Upper lobe of right lung (tissue), 1 donor: ENCODE data around the gene CDC42SE2. TPM values are rescaled to one million over a fixed set of nuclear protein-coding genes. Genes with fewer than 3 reads are reported as not detected.

Experiments
- ATAC-seq: fragments of 200-7000 bp; cut with Tn5 transposase; one replicate; pipeline ENCODE4 v1.9.1; 2020; ENCODE audit warnings: mild to moderate bottlenecking, moderate library complexity
- DNase-seq: peaks from one replicate; pipeline ENCODE4 v3.0.0-alpha.2; 2020
- H3K27ac ChIP-seq: fragments of 200-600 bp; one replicate; pipeline ENCODE4 v1.8.0; 2022
- H3K27me3 ChIP-seq: fragments of 200-600 bp; one replicate; pipeline ENCODE4 v1.8.0; 2022; ENCODE audit warnings: mild to moderate bottlenecking
- H3K36me3 ChIP-seq: fragments of 200-600 bp; one replicate; pipeline ENCODE4 v1.8.0; 2022
- H3K4me1 ChIP-seq: fragments of 200-600 bp; one replicate; pipeline ENCODE4 v1.8.0; 2022
- H3K4me3 ChIP-seq: fragments of 200-600 bp; one replicate; pipeline ENCODE4 v1.8.0; 2022; ENCODE audit warnings: mild to moderate bottlenecking
- H3K9me3 ChIP-seq: fragments of 200-600 bp; one replicate; pipeline ENCODE4 v1.8.0; 2022
- intact Hi-C: fragments of 100-400 bp; cut with DNase I; formaldehyde crosslinking; loops from one replicate; pipeline ENCODE4 v1.11.0; 2022
- total RNA-seq: library from RNA; stranded (reverse); fragmentation: NEBNext Ultra II Directional; extraction: Animal tissue kit (Norgen Biotek cat#: 25700); gene quantifications from one replicate; pipeline ENCODE4 v1.2.1, GENCODE V29; 2021
- TF ChIP-seq, protein P1 (sequence below): fragments of 200-600 bp; IDR thresholded peaks from one replicate; pipeline ENCODE4 v1.8.0; 2022; ENCODE audit warnings: antibody characterized with exemption
- donor health status: DM: no; HTN: yes; CAD: no; lungs with severe emphysema.

The CDC42SE2 gene
- total RNA-seq, 1 donor from 2014 or later: 37.0 TPM

DNA sequence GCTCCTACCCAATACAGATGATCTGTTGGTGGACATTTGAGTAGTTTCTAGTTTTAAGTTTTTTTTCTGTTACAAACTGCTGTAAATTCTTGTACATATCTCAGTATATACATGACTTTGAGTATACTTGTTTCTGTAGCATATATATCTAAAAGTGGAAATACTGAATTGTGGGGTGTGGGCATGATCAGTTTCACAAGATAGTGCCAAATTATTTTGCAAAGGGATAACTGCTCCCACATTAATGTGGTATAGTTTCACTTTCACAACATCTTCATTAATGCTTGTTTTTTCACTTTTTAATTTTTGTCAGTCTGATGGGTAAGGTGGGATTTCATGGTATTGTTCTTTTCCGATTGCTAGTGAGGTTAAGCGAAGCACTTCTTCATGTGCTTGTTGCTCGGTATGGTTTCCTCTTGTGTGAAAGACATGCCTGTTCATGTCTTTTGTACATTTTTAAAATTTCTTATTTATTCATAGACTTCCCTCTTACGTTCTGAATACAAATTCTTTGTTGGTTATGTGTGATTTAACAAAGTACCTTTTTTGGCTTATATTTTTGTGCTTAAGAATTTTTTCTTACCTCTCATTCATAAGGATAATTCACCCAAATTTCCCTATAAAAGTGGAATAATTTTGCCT is 103.5 kb downstream of the CDC42SE2 start:
- no peak for ATAC-seq

GRCh38 chr5:131368866-131369265 is 105.0 kb downstream of the CDC42SE2 start:
- H3K36me3 ChIP-seq: no peaks in the 10 kb centered on the region
- no peak overlapping the region for H3K27ac ChIP-seq
- peaks cover 4% of the 10 kb centered on the region for H3K9me3 ChIP-seq
- intact Hi-C loops: no loop called here
- DNase-seq (no peak), ATAC-seq (no peak)
- no peak overlapping the region for H3K4me3 ChIP-seq
- TF ChIP-seq, protein P1, sequence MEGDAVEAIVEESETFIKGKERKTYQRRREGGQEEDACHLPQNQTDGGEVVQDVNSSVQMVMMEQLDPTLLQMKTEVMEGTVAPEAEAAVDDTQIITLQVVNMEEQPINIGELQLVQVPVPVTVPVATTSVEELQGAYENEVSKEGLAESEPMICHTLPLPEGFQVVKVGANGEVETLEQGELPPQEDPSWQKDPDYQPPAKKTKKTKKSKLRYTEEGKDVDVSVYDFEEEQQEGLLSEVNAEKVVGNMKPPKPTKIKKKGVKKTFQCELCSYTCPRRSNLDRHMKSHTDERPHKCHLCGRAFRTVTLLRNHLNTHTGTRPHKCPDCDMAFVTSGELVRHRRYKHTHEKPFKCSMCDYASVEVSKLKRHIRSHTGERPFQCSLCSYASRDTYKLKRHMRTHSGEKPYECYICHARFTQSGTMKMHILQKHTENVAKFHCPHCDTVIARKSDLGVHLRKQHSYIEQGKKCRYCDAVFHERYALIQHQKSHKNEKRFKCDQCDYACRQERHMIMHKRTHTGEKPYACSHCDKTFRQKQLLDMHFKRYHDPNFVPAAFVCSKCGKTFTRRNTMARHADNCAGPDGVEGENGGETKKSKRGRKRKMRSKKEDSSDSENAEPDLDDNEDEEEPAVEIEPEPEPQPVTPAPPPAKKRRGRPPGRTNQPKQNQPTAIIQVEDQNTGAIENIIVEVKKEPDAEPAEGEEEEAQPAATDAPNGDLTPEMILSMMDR: no peak
- no peaks in the 10 kb centered on the region for H3K27me3 ChIP-seq
- H3K4me1 ChIP-seq: peaks cover 1% of the 10 kb centered on the region

More for the DNA sequence above, 103.5 kb downstream of the CDC42SE2 start:
- peaks cover 4% of the 10 kb centered on the region for H3K9me3 ChIP-seq
- intact Hi-C loops: no loop called here
- H3K4me1 ChIP-seq: peaks cover 4% of the 10 kb centered on the region
- TF ChIP-seq, protein P1: no peak
- no peak for DNase-seq
- no peak overlapping the region for H3K27ac ChIP-seq
- no peaks in the 10 kb centered on the region for H3K36me3 ChIP-seq
- H3K4me3 ChIP-seq: no peak overlapping the region
- no peaks in the 10 kb centered on the region for H3K27me3 ChIP-seq

DNA sequence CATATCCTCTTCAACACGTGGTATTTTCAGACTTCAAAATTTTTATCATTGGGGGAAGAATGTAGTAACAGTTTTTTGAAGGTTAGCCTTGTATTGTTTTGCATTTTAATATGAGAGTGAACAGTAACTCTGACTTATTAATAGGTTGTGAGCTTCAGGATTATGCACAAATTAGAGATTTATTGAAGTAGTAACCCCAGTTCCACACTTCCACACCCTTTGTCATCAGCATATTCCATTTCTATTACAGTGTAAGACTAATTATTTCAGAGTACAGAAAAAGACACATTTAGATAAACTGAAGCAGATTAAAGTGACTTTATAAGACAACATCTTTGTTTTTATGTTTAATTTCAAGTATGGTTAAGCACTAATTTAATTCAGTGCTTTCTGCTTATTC is 105.7 kb downstream of the CDC42SE2 start:
- intact Hi-C loops: no loop called here
- TF ChIP-seq, protein P1: no peak

DNA sequence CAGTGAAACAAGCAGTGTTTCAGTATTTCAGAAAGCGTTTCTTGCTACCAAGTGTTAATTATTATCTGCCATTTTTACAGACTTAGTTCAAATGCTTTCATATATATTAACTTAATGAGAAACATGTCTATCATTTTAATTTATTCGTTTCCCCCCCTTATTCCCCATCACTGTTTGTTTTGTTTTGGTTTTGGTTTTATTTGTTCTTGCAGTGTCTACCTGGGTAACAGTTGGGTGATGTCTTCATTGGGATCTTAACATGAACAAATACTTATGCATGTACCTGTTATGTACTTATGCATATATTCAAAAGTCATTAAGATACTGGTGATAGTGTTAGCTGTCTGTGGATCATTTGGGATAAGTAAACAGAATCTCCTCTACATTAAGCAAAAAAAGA is 108.0 kb downstream of the CDC42SE2 start:
- DNase-seq (no peak), ATAC-seq (no peak)
- Histone ChIP-seq H3K4me3 (no peak overlapping the region), H3K9me3 (peaks cover 4% of the 10 kb centered on the region), H3K4me1 (no peaks in the 10 kb centered on the region), H3K36me3 (no peaks in the 10 kb centered on the region), H3K27ac (no peak overlapping the region), H3K27me3 (no peaks in the 10 kb centered on the region)
- intact Hi-C loops: no loop called here
- TF ChIP-seq, protein P1: no peak

More for the DNA sequence above, 105.7 kb downstream of the CDC42SE2 start:
- H3K36me3 ChIP-seq: no peaks in the 10 kb centered on the region
- ATAC-seq (no peak), DNase-seq (no peak)
- no peak overlapping the region for H3K27ac ChIP-seq
- no peaks in the 10 kb centered on the region for H3K27me3 ChIP-seq
- H3K9me3 ChIP-seq: peaks cover 4% of the 10 kb centered on the region
- H3K4me1 ChIP-seq: no peaks in the 10 kb centered on the region
- no peak overlapping the region for H3K4me3 ChIP-seq

- TF ChIP-seq, protein P1: no peak
- H3K36me3 ChIP-seq: no peaks in the 10 kb centered on the region
- intact Hi-C loops: no loop called here
Measured at GRCh38 chr5:131373265-131373664, 109.4 kb downstream of the CDC42SE2 start.

GRCh38 chr5:131375351-131375750 is 111.5 kb downstream of the CDC42SE2 start:
- Histone ChIP-seq H3K27me3 (no peaks in the 10 kb centered on the region), H3K27ac (no peak overlapping the region), H3K4me3 (no peak overlapping the region), H3K9me3 (no peaks in the 10 kb centered on the region), H3K36me3 (no peaks in the 10 kb centered on the region), H3K4me1 (peaks cover 24% of the 10 kb centered on the region)
- intact Hi-C loops: no loop called here
- no peak for ATAC-seq
- DNase-seq: no peak
- TF ChIP-seq, protein P1: no peak

More at GRCh38 chr5:131373265-131373664, 109.4 kb downstream of the CDC42SE2 start:
- H3K9me3 ChIP-seq: no peaks in the 10 kb centered on the region
- peaks cover 6% of the 10 kb centered on the region for H3K4me1 ChIP-seq
- no peak for ATAC-seq
- no peak overlapping the region for H3K4me3 ChIP-seq
- H3K27ac ChIP-seq: no peak overlapping the region
- DNase-seq: no peak
- no peaks in the 10 kb centered on the region for H3K27me3 ChIP-seq
